ENCODE data around the gene RPS14. TPM values are rescaled to one million over a fixed set of nuclear protein-coding genes. Genes with fewer than 3 reads are reported as not detected.

The RPS14 gene
- polyA plus RNA-seq, 1 experiment = 2,496 TPM

GRCh38 chr5:150404121-150404520 is 45.4 kb downstream of the RPS14 start:
- POLR2A ChIA-PET = no interaction called here
- CTCF ChIA-PET = interaction anchor here (2.1 kb wide), 1 partner anchor 141 kb away, joined by 5 read pairs; no protein-coding TSS in a partner anchor
- TF ChIP-seq CTCF (IDR thresholded peaks at IDR 0.05; ENCODE audit: insufficient read depth, low read depth, low read length) = no peak

GRCh38 chr5:150402901-150403342 is 46.6 kb downstream of the RPS14 start:
- Histone ChIP-seq H3K36me3 (ENCODE audit: control insufficient read depth, insufficient read depth, low read length) (peaks cover 5% of the 10 kb centered on the region), H3K4me3 (ENCODE audit: low read depth, low read length) (no peak overlapping the region), H3K27me3 (ENCODE audit: control insufficient read depth, insufficient read depth, low read length) (no peaks in the 10 kb centered on the region)
- no peak for TF ChIP-seq CTCF (IDR thresholded peaks at IDR 0.05; ENCODE audit: insufficient read depth, low read depth, low read length)
- DNase-seq (ENCODE audit: low read depth) = no peak
- POLR2A ChIA-PET = no interaction called here
- CTCF ChIA-PET = no interaction called here

More at GRCh38 chr5:150404121-150404520, 45.4 kb downstream of the RPS14 start:
- H3K4me3 ChIP-seq (ENCODE audit: low read depth, low read length) = no peak overlapping the region
- no peak for DNase-seq (ENCODE audit: low read depth)
- no peaks in the 10 kb centered on the region for H3K27me3 ChIP-seq (ENCODE audit: control insufficient read depth, insufficient read depth, low read length)
- H3K36me3 ChIP-seq (ENCODE audit: control insufficient read depth, insufficient read depth, low read length) = peaks cover 5% of the 10 kb centered on the region

GRCh38 chr5:150402229-150402773 is 47.2 kb downstream of the RPS14 start:
- ChIA-PET CTCF (no interaction called here), POLR2A (interaction anchor here (0.5 kb wide), 1 partner anchor 8 kb away, joined by 3 read pairs; no protein-coding TSS in a partner anchor)
- no peak for DNase-seq (ENCODE audit: low read depth)
- Histone ChIP-seq H3K36me3 (ENCODE audit: control insufficient read depth, insufficient read depth, low read length) (peaks cover 5% of the 10 kb centered on the region), H3K4me3 (ENCODE audit: low read depth, low read length) (no peak overlapping the region), H3K27me3 (ENCODE audit: control insufficient read depth, insufficient read depth, low read length) (no peaks in the 10 kb centered on the region)
- no peak for TF ChIP-seq CTCF (IDR thresholded peaks at IDR 0.05; ENCODE audit: insufficient read depth, low read depth, low read length)

GRCh38 chr5:150401376-150402228 is 47.9 kb downstream of the RPS14 start:
- ChIA-PET POLR2A (interaction anchor here (0.5 kb wide), 1 partner anchor 9 kb away, joined by 3 read pairs; no protein-coding TSS in a partner anchor), CTCF (interaction anchor here (1.8 kb wide), 1 partner anchor 15 kb away, joined by 4 read pairs; no protein-coding TSS in a partner anchor)
- H3K27me3 ChIP-seq (ENCODE audit: control insufficient read depth, insufficient read depth, low read length) = no peaks in the 10 kb centered on the region
- no peak for DNase-seq (ENCODE audit: low read depth)
- peaks cover 5% of the 10 kb centered on the region for H3K36me3 ChIP-seq (ENCODE audit: control insufficient read depth, insufficient read depth, low read length)
- H3K4me3 ChIP-seq (ENCODE audit: low read depth, low read length) = no peak overlapping the region
- no peak for TF ChIP-seq CTCF (IDR thresholded peaks at IDR 0.05; ENCODE audit: insufficient read depth, low read depth, low read length)

GRCh38 chr5:150401076-150401375 is 48.5 kb downstream of the RPS14 start:
- H3K27me3 ChIP-seq (ENCODE audit: control insufficient read depth, insufficient read depth, low read length) = no peaks in the 10 kb centered on the region
- no peak for DNase-seq (ENCODE audit: low read depth)
- no peak for TF ChIP-seq CTCF (IDR thresholded peaks at IDR 0.05; ENCODE audit: insufficient read depth, low read depth, low read length)
- CTCF ChIA-PET = interaction anchor here (1.8 kb wide), 1 partner anchor 14 kb away, joined by 4 read pairs; no protein-coding TSS in a partner anchor
- H3K4me3 ChIP-seq (ENCODE audit: low read depth, low read length) = no peak overlapping the region
- peaks cover 5% of the 10 kb centered on the region for H3K36me3 ChIP-seq (ENCODE audit: control insufficient read depth, insufficient read depth, low read length)
- POLR2A ChIA-PET = no interaction called here

All from BJ (cell line).